Spleen (tissue), 11 donors: ENCODE results near the gene FMO1. TPM values are rescaled to one million over a fixed set of nuclear protein-coding genes. Genes with fewer than 3 reads are reported as not detected.
A peak's percentile ranks its signal among the peaks of the same experiment; 100 is the strongest.

Experiments used
- DNase-seq: peaks from one replicate; pipeline ENCODE4 v3.0.0-alpha.2; 2020
- H3K27ac ChIP-seq, 8 donors: fragments of 200-600 bp; sonication (generic) in 7 of 8; 1 replicate in 4 of 8; 2 replicates in 4 of 8; pipeline versions ENCODE4 v1.5.0 to v1.8.0; 2016 to 2021; ENCODE audit warnings: inconsistent platforms in 4 of 8, mild to moderate bottlenecking in 4 of 8, moderate library complexity in 1 of 8
- H3K27me3 ChIP-seq, 7 donors: fragments of 200-600 bp; sonication (generic) in 6 of 7; replicated peaks in 1 of 7; 1 replicate in 4 of 7; 2 replicates in 3 of 7; pipeline versions ENCODE4 v1.5.0 to v1.8.0; 2016 to 2021; ENCODE audit warnings: inconsistent platforms in 3 of 7, mild to moderate bottlenecking in 1 of 7
- H3K36me3 ChIP-seq, 6 donors: fragments of 200-600 bp; sonication (generic) in 5 of 6; 1 replicate in 4 of 6; 2 replicates in 2 of 6; pipeline versions ENCODE4 v1.5.0 to v1.8.0; 2016 to 2021; ENCODE audit warnings: inconsistent platforms in 2 of 6
- H3K4me1 ChIP-seq, 6 donors: fragments of 200-600 bp; sonication (generic) in 5 of 6; 1 replicate in 3 of 6; 2 replicates in 3 of 6; pipeline versions ENCODE4 v1.5.0 to v1.8.0; 2016 to 2021; ENCODE audit warnings: inconsistent platforms in 3 of 6
- H3K4me3 ChIP-seq, 8 donors: fragments of 200-600 bp; sonication (generic) in 7 of 8; 1 replicate in 4 of 8; 2 replicates in 4 of 8; pipeline versions ENCODE4 v1.5.0 to v1.8.0; 2016 to 2021; ENCODE audit warnings: inconsistent platforms in 4 of 8, mild to moderate bottlenecking in 4 of 8, moderate library complexity in 2 of 8
- H3K9me3 ChIP-seq, 8 donors: fragments of 200-600 bp; sonication (generic) in 7 of 8; 1 replicate in 4 of 8; 2 replicates in 4 of 8; pipeline versions ENCODE4 v1.5.0 to v1.8.0; 2016 to 2021; ENCODE audit warnings: inconsistent platforms in 4 of 8
- CTCF ChIP-seq, 11 experiments: fragments of 200-600 bp in 7 of 11; fragments of 450-650 bp in 4 of 11; sonication (generic) in 4 of 11; IDR thresholded peaks in 8 of 11; conservative IDR thresholded peaks in 3 of 11; 1 replicate in 7 of 11; 2 replicates in 4 of 11; pipeline versions ENCODE4 v1.4.0 to v1.8.0; 2016 to 2021; ENCODE audit warnings: antibody characterized with exemption in 11 of 11, inconsistent platforms in 4 of 11, mild to moderate bottlenecking in 1 of 11
- POLR2A ChIP-seq, 3 donors: fragments of 450-650 bp; IDR thresholded peaks; one replicate each; pipeline ENCODE4 v1.5.1; 2017; ENCODE audit warnings: antibody characterized with exemption in 3 of 3, mild to moderate bottlenecking in 1 of 3
- POLR2AphosphoS5 ChIP-seq, 3 donors: sonication (generic); formaldehyde crosslinking; IDR thresholded peaks; one replicate each; pipeline ENCODE4 v1.5.1; 2017; ENCODE audit warnings: antibody characterized with exemption in 3 of 3
- WGBS, 5 donors: extraction: QIAGEN DNeasy Blood & Tissue Kit in 3 of 5; methylation state at CpG; one replicate each; pipeline versions ENCODE4 v1.1.5 to v1.1.7; 2013 to 2018; 5-methylcytosine and 5-hydroxymethylcytosine counted together
- intact Hi-C: fragments of 100-400 bp; cut with DNase I; formaldehyde crosslinking; loops from one replicate; pipeline ENCODE4 v1.15.0; 2023; ENCODE audit warnings: low total_unique reads
- polyA plus RNA-seq, 3 donors: library from polyadenylated mRNA; stranded (reverse); fragments of 200-250 nt; gene quantifications; one replicate each; pipeline ENCODE4 v1.2.1, GENCODE V29; 2013
- total RNA-seq, 7 donors: library from RNA; depleted of rRNA in 3 of 7; stranded (reverse); fragments of >200 nt in 3 of 7; fragmentation: NEBNext Ultra II Directional in 4 of 7; extraction: Animal tissue kit (Norgen Biotek cat#: 25700) in 4 of 7; gene quantifications; one replicate each; pipeline versions ENCODE4 v1.1.0 to v1.2.1, GENCODE V29; 2016 to 2021
- donor health status: healthy with polysubstance abuse.
- donor health status: DM: no; HTN: no; CAD: no; lungs with moderate emphysema.
- donor health status: DM: no; HTN: no; CAD: no.
- donor health status: Bipolar disorder and iron deficiency.
- donor health status: healthy.
- donor health status: DM: no; HTN: no; CAD: no.
- donor health status: DM: yes; HTN: yes; CAD: no.

FMO1 gene
- total and polyA plus RNA-seq, 10 donors, result 0.17 to 0.30 (median 0.22) TPM; not detected in 7

- 61 to 75% (median 71%) methylated on average over 2 of the region's 2 CpGs for WGBS, 5 donors
- no peaks in the 10 kb centered on the region for H3K27me3 ChIP-seq
- intact Hi-C loops, result no loop called here
- DNase-seq, result no peak
- peak overlapping the region in 1 of 8 donors; percentile 13 for H3K27ac ChIP-seq
- no peaks in the 10 kb centered on the region for H3K36me3 ChIP-seq
- TF ChIP-seq POLR2A (IDR thresholded peaks at IDR 0.05) (no peak), POLR2AphosphoS5 (IDR thresholded peaks at IDR 0.05) (no peak)
- H3K4me3 ChIP-seq, result no peak overlapping the region
- H3K4me1 ChIP-seq, result peaks cover 0 to 6% (median 0%) of the 10 kb centered on the region in 6 donors
- H3K9me3 ChIP-seq, result no peaks in the 10 kb centered on the region
Observed at GRCh38 chr1:171279234-171279633, 30.9 kb downstream of the FMO1 start.

GRCh38 chr1:171279678-171280077 is 31.4 kb downstream of the FMO1 start:
- H3K4me1 ChIP-seq, result peaks cover 0 to 6% (median 0%) of the 10 kb centered on the region in 6 donors
- TF ChIP-seq POLR2A (IDR thresholded peaks at IDR 0.05), result no peak
- no peaks in the 10 kb centered on the region for H3K9me3 ChIP-seq
- no peak overlapping the region for H3K4me3 ChIP-seq
- 37 to 55% (median 43%) methylated on average over 3 of the region's 3 CpGs for WGBS, 5 donors
- DNase-seq, result no peak
- no peaks in the 10 kb centered on the region for H3K36me3 ChIP-seq
- H3K27me3 ChIP-seq, result no peaks in the 10 kb centered on the region
- peak overlapping the region in 1 of 8 donors; percentile 13 for H3K27ac ChIP-seq
- intact Hi-C loops, result no loop called here

DNA sequence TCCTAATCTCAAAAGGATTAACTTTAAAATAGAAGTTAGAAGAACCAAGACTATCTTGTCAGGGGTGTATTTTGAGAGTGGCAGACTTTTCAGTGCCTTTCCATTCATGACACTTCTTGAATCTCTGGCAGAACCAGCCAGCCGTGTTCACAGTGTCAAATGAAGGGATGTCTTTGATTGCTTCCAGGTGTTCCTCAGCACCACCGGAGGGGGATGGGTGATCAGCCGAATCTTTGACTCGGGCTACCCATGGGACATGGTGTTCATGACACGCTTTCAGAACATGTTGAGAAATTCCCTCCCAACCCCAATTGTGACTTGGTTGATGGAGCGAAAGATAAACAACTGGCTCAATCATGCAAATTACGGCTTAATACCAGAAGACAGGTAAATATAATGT is 32.3 kb downstream of the FMO1 start:
- no peaks in the 10 kb centered on the region for H3K9me3 ChIP-seq
- DNase-seq, result no peak
- 73 to 81% (median 80%) methylated on average over 7 of the region's 7 CpGs for WGBS, 5 donors
- no peaks in the 10 kb centered on the region for H3K27me3 ChIP-seq
- no peaks in the 10 kb centered on the region for H3K36me3 ChIP-seq
- H3K4me1 ChIP-seq, result peaks cover 0 to 6% (median 0%) of the 10 kb centered on the region in 6 donors
- TF ChIP-seq CTCF (IDR thresholded peaks at IDR 0.05 in 8 of 11, conservative IDR thresholded peaks at IDR 0.05 in 3 of 11) (no peak), POLR2AphosphoS5 (IDR thresholded peaks at IDR 0.05) (no peak), POLR2A (IDR thresholded peaks at IDR 0.05) (no peak)
- intact Hi-C loops, result no loop called here
- H3K4me3 ChIP-seq, result no peak overlapping the region
- no peak overlapping the region for H3K27ac ChIP-seq

DNA sequence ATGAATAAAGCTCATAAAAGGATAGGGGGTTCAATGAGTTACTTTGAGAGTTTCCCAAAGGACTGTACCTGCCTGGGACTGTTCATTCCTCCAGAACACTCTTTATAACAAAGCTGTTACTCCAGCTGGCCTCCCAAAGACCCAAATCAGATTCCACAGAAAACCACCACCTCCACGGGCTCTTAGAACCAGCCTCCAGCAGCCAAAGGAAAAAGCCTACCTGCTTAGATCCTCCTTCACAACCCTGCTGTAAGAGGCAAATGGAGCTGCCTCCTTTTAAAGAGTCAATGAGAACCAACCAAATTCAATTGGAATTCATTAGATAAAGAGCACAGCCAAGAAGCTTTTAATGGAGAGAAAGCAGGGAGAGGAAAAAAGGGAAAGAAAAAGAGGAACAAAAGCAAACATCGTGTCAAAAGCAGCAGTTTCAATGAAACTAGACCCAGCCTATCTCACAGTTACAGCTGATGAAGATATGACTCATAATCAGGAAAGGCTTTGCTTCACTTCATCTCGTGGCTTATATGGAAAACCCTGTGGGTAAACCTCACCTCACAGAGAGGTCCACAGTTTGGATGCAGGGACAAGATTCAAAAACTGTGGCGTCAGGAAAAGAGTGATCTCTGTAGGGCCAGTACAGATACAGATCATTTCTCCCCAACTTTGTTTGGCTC is 37.9 kb downstream of the FMO1 start:
- Histone ChIP-seq H3K27me3 (no peaks in the 10 kb centered on the region), H3K4me1 (no peaks in the 10 kb centered on the region), H3K27ac (no peak overlapping the region), H3K36me3 (no peaks in the 10 kb centered on the region), H3K9me3 (no peaks in the 10 kb centered on the region), H3K4me3 (no peak overlapping the region)
- no peak for DNase-seq
- WGBS, 5 donors, result 35 to 43% (median 42%) methylated on average over 4 of the region's 4 CpGs
- TF ChIP-seq POLR2A (IDR thresholded peaks at IDR 0.05) (no peak), CTCF (IDR thresholded peaks at IDR 0.05 in 8 of 11, conservative IDR thresholded peaks at IDR 0.05 in 3 of 11) (no peak), POLR2AphosphoS5 (IDR thresholded peaks at IDR 0.05) (no peak)
- intact Hi-C loops, result no loop called here

DNA sequence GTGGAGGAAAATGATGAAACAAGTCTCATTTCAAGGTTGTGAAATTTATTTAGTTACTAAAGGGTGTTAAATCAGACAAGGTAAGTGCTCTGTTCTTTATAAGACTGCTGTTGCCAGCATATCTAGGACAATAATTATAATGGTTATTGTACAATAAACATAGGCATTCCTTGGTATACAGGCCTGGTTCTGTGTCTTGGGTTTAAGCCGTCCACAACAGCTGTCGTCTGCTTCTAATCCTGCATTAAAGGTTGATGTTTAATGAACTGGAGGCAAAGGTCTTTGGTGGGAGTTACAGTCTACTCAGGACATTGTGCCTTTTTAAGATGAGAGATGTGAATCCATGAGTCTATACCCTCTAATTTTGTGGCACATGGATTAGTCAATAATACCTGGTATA is 42.3 kb downstream of the FMO1 start:
- WGBS, 5 donors, result 81 to 98% (median 90%) methylated on average over 2 of the region's 2 CpGs

More for the DNA sequence above, 42.3 kb downstream of the FMO1 start:
- no peaks in the 10 kb centered on the region for H3K27me3 ChIP-seq
- DNase-seq, result no peak
- TF ChIP-seq POLR2A (IDR thresholded peaks at IDR 0.05) (no peak), CTCF (IDR thresholded peaks at IDR 0.05 in 8 of 11, conservative IDR thresholded peaks at IDR 0.05 in 3 of 11) (no peak), POLR2AphosphoS5 (IDR thresholded peaks at IDR 0.05) (no peak)
- H3K4me1 ChIP-seq, result no peaks in the 10 kb centered on the region
- no peak overlapping the region for H3K4me3 ChIP-seq
- no peaks in the 10 kb centered on the region for H3K36me3 ChIP-seq
- H3K27ac ChIP-seq, result no peak overlapping the region
- intact Hi-C loops, result no loop called here
- H3K9me3 ChIP-seq, result no peaks in the 10 kb centered on the region
